Heart left ventricle (tissue), 16 donors: Measurements from ENCODE around the gene S100B. TPM values are rescaled to one million over a fixed set of nuclear protein-coding genes. Genes with fewer than 3 reads are reported as not detected.
"Not testable (repeated sequence)": the region's sequence is repeated elsewhere in the genome, so short reads cannot be mapped to it uniquely, and the experiment has no call there.

Experiments used
- ATAC-seq, 4 donors: fragments of 200-7000 bp; cut with Tn5 transposase; one replicate each; pipeline ENCODE4 v1.9.1; 2020 to 2022; ENCODE audit warnings: moderate library complexity in 4 of 4, mild to moderate bottlenecking in 3 of 4, moderate number of reproducible peaks in 1 of 4
- DNase-seq, 5 donors: peaks; one replicate each; pipeline ENCODE4 v3.0.0-alpha.2; 2020
- H3K27ac ChIP-seq, 12 donors: fragments of 200-600 bp; sonication (generic) in 4 of 12; one replicate each; pipeline versions ENCODE4 v1.5.0 to v1.8.0; 2016 to 2022; ENCODE audit warnings: mild to moderate bottlenecking in 2 of 12
- H3K27me3 ChIP-seq, 9 donors: fragments of 200-600 bp; sonication (generic) in 2 of 9; one replicate each; pipeline versions ENCODE4 v1.5.1 to v1.8.0; 2016 to 2022; ENCODE audit warnings: mild to moderate bottlenecking in 3 of 9
- H3K36me3 ChIP-seq, 9 donors: fragments of 200-600 bp; sonication (generic) in 2 of 9; one replicate each; pipeline versions ENCODE4 v1.5.0 to v1.8.0; 2018 to 2022; ENCODE audit warnings: mild to moderate bottlenecking in 2 of 9
- H3K4me1 ChIP-seq, 12 donors: fragments of 200-600 bp; sonication (generic) in 4 of 12; one replicate each; pipeline versions ENCODE4 v1.5.0 to v1.8.0; 2016 to 2022; ENCODE audit warnings: mild to moderate bottlenecking in 3 of 12
- H3K4me3 ChIP-seq, 12 donors: fragments of 200-600 bp; sonication (generic) in 4 of 12; one replicate each; pipeline versions ENCODE4 v1.5.0 to v1.8.0; 2017 to 2022; ENCODE audit warnings: mild to moderate bottlenecking in 9 of 12, moderate library complexity in 4 of 12
- H3K9me3 ChIP-seq, 12 donors: fragments of 200-600 bp; sonication (generic) in 4 of 12; one replicate each; pipeline versions ENCODE4 v1.5.0 to v1.8.0; 2016 to 2022; ENCODE audit warnings: mild to moderate bottlenecking in 1 of 12
- CTCF ChIP-seq, 12 donors: fragments of 200-600 bp; sonication (generic) in 4 of 12; IDR thresholded peaks; one replicate each; pipeline versions ENCODE4 v1.5.0 to v1.8.0; 2018 to 2022; ENCODE audit warnings: antibody characterized with exemption in 12 of 12, mild to moderate bottlenecking in 5 of 12
- POLR2A ChIP-seq, 2 donors: fragments of 450-650 bp; IDR thresholded peaks; one replicate each; pipeline ENCODE4 v1.6.1; 2017; ENCODE audit warnings: antibody characterized with exemption in 2 of 2, mild to moderate bottlenecking in 2 of 2, moderate library complexity in 2 of 2
- WGBS, 4 donors: extraction: QIAGEN DNeasy Blood & Tissue Kit in 2 of 4; methylation state at CpG; one replicate each; pipeline versions ENCODE4 v1.1.5 to v1.1.7; 2013 to 2018; 5-methylcytosine and 5-hydroxymethylcytosine counted together
- intact Hi-C, 10 donors: fragments of 100-400 bp; cut with DNase I; formaldehyde crosslinking; loops; one replicate each; pipeline versions ENCODE4 v1.11.1 to v1.14.2; 2022
- polyA plus RNA-seq, 2 donors: library from polyadenylated mRNA; stranded (reverse); fragments of 200-250 nt; gene quantifications; one replicate each; pipeline ENCODE4 v1.2.3, GENCODE V29; 2013
- total RNA-seq, 9 donors: library from RNA; depleted of rRNA in 2 of 9; stranded (reverse); fragments of >200 nt in 2 of 9; fragmentation: NEBNext Ultra II Directional in 3 of 9; extraction: Animal tissue kit (Norgen Biotek cat#: 25700) in 3 of 9; gene quantifications; one replicate each; pipeline versions ENCODE4 v1.1.0 to v1.2.4, GENCODE V29; 2016 to 2023
- donor health status: ischemic (EF 13 %, LVEDD 7.1; RV severe dilation, severe dysfunction).
- donor health status: healthy with polysubstance abuse.
- donor health status: DM: no; HTN: yes; CAD: no.
- donor health status: DM: no; HTN: no; CAD: no.
- donor health status: ischemic (EF 25% LVEDD 6.9; RV normal size, moderate dysfunction).
- donor health status: ischemic (EF 25% LVEDD 5.7; RV mildly dilated, moderate dysfunction).
- donor health status: healthy.
- donor health status: DM: yes; HTN: yes; CAD: no.
- donor health status: ischemic (EF 35%, LVEDD 5.7; RV mildly dilated, moderate dysfunction).
- donor health status: nonischemic (EF 11% LVEDD 7.7; RV severe dilation, severe dysfunction).
- donor health status: DM: yes; HTN: yes; CAD: no.
- donor health status: PGD.
- donor health status: ischemic (EF 29% LVEDD 5.4; RV normal size, mild dysfunction).
- donor health status: nonischemic (EF 23%, LVEDD 6.1; RV moderate dilation, normal function).

S100B gene
- total and polyA plus RNA-seq, 11 donors, result 0.49 to 36.3 (median 3.3) TPM

- H3K4me1 ChIP-seq, result peaks cover 0 to 51% (median 39%) of the 10 kb centered on the region in 12 donors
- H3K4me3 ChIP-seq, result peak within 1 kb of the TSS; percentile 65 to 99 (median 84)
- H3K36me3 ChIP-seq, result peaks cover 0 to 17% (median 7%) of the 10 kb centered on the region in 9 donors
- TF ChIP-seq CTCF (IDR thresholded peaks at IDR 0.05) (no peak), POLR2A (IDR thresholded peaks at IDR 0.05) (peak in 1 of 2 donors; percentile 93)
- intact Hi-C loops, result loop anchor here in 2 of 10 donors (1.0 to 2.0 kb wide), 3 partner anchors 37 to 176 kb away; no protein-coding TSS in a partner anchor
- ATAC-seq (peak; percentile 94 to 98 (median 96)), DNase-seq (peak; percentile 97 to 100 (median 99))
- no peaks in the 10 kb centered on the region for H3K9me3 ChIP-seq
- 0 to 1% (median 1%) methylated on average over 47 to 90 of the region's 90 CpGs for WGBS, 4 donors
- peak within 1 kb of the TSS; percentile 90 to 99 (median 98) for H3K27ac ChIP-seq
- no peaks in the 10 kb centered on the region for H3K27me3 ChIP-seq
Measured at GRCh38 chr21:46635324-46636180, 30.7 kb upstream of the S100B start, which contains the start of gene PRMT2. TSS of gene PRMT2 (plus strand) at chr21:46635674. CDS start at chr21:46636952, 1,278 bp downstream.

- Histone ChIP-seq H3K27me3 (no peaks in the 10 kb centered on the region), H3K4me3 (peak overlapping the region; percentile 25 to 99 (median 84)), H3K36me3 (peaks cover 0 to 13% (median 6%) of the 10 kb centered on the region in 9 donors), H3K27ac (peak overlapping the region; percentile 90 to 99 (median 98)), H3K9me3 (no peaks in the 10 kb centered on the region), H3K4me1 (peaks cover 0 to 48% (median 39%) of the 10 kb centered on the region in 12 donors)
- intact Hi-C loops, result loop anchor here in 2 of 10 donors (1.0 to 2.0 kb wide), 3 partner anchors 36 to 176 kb away; no protein-coding TSS in a partner anchor
- ATAC-seq, result peak; percentile 39 to 62 (median 55)
- WGBS, 4 donors, result 1 to 2% (median 2%) methylated on average over 13 to 14 of the region's 14 CpGs
- TF ChIP-seq CTCF (IDR thresholded peaks at IDR 0.05) (peak in 9 of 12 donors; percentile 6 to 61 (median 35)), POLR2A (IDR thresholded peaks at IDR 0.05) (no peak)
- peak in 3 of 5 donors; percentile 65 to 70 (median 69) for DNase-seq
Measured at GRCh38 chr21:46634966-46635323, 30.1 kb upstream of the S100B start.

GRCh38 chr21:46634427-46634826 is 29.5 kb upstream of the S100B start:
- no peaks in the 10 kb centered on the region for H3K9me3 ChIP-seq
- H3K36me3 ChIP-seq, result peaks cover 0 to 13% (median 6%) of the 10 kb centered on the region in 9 donors
- peaks cover 0 to 42% (median 36%) of the 10 kb centered on the region in 12 donors for H3K4me1 ChIP-seq
- WGBS, 4 donors, result 94 to 95% (median 95%) methylated on average over 8 of the region's 8 CpGs
- peak overlapping the region; percentile 90 to 99 (median 98) for H3K27ac ChIP-seq
- intact Hi-C loops, result loop anchor here in 2 of 10 donors (2.0 kb wide), 2 partner anchors 36 to 64 kb away; no protein-coding TSS in a partner anchor
- H3K27me3 ChIP-seq, result no peaks in the 10 kb centered on the region
- H3K4me3 ChIP-seq, result peak overlapping the region in 9 of 12 donors; percentile 69 to 99 (median 87)
- DNase-seq, result no peak
- no peak for ATAC-seq
- TF ChIP-seq POLR2A (IDR thresholded peaks at IDR 0.05) (no peak), CTCF (IDR thresholded peaks at IDR 0.05) (no peak)

GRCh38 chr21:46633566-46633965 is 28.7 kb upstream of the S100B start:
- H3K9me3 ChIP-seq, result no peaks in the 10 kb centered on the region
- no peak for TF ChIP-seq CTCF (IDR thresholded peaks at IDR 0.05)
- no peak for TF ChIP-seq POLR2A (IDR thresholded peaks at IDR 0.05)
- WGBS, 4 donors, result 95 to 98% (median 96%) methylated on average over 5 of the region's 5 CpGs
- intact Hi-C loops, result no loop called here
- H3K4me1 ChIP-seq, result peaks cover 0 to 34% (median 29%) of the 10 kb centered on the region in 12 donors
- DNase-seq (no peak), ATAC-seq (no peak)
- H3K27me3 ChIP-seq, result no peaks in the 10 kb centered on the region
- peaks cover 0 to 11% (median 6%) of the 10 kb centered on the region in 9 donors for H3K36me3 ChIP-seq
- peak overlapping the region in 1 of 12 donors; percentile 99 for H3K27ac ChIP-seq
- no peak overlapping the region for H3K4me3 ChIP-seq

GRCh38 chr21:46630915-46631314 is 26.0 kb upstream of the S100B start:
- H3K36me3 ChIP-seq, ATAC-seq, H3K27me3 ChIP-seq, H3K27ac ChIP-seq, H3K4me3 ChIP-seq, H3K9me3 ChIP-seq, DNase-seq, intact Hi-C loops: not testable (repeated sequence)
- 86 to 95% (median 90%) methylated on average over 2 of the region's 2 CpGs for WGBS, 4 donors
- H3K4me1 ChIP-seq, result peaks cover 0 to 19% (median 5%) of the 10 kb centered on the region in 12 donors
